HG03469 (cell line): ENCODE results near the gene CALR3.
"Not testable (repeated sequence)": the region's sequence is repeated elsewhere in the genome, so short reads cannot be mapped to it uniquely, and the experiment has no call there.

ENCODE experiments used
- ATAC-seq: cut with Tn5 transposase; IDR thresholded peaks from one replicate; pipeline ENCODE4 v1.9.1; 2021; ENCODE audit warnings: mild to moderate bottlenecking, moderate library complexity, moderate number of reproducible peaks; ENCODE audit not compliant: unreplicated experiment

Gene CALR3

DNA sequence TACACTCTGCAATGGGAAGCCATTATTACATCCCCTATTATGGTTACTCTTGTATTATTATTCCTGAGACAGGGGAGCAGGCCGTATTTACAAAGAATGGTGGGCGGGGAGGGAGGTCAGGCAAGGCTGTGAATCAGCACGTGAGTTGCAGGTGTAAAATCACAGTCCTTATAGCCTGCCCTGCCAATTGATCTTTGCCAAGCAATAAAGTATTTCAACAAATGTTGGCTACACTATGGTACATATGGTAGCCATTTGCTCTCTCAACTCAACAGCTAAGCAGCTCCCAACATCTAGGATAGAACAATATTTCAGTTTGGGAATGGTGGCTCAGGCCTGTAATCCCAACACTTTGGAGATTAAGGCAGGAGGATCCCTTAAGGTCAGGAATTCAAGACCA lies 36.3 kb downstream of the CALR3 start:
- ATAC-seq, result no peak

DNA sequence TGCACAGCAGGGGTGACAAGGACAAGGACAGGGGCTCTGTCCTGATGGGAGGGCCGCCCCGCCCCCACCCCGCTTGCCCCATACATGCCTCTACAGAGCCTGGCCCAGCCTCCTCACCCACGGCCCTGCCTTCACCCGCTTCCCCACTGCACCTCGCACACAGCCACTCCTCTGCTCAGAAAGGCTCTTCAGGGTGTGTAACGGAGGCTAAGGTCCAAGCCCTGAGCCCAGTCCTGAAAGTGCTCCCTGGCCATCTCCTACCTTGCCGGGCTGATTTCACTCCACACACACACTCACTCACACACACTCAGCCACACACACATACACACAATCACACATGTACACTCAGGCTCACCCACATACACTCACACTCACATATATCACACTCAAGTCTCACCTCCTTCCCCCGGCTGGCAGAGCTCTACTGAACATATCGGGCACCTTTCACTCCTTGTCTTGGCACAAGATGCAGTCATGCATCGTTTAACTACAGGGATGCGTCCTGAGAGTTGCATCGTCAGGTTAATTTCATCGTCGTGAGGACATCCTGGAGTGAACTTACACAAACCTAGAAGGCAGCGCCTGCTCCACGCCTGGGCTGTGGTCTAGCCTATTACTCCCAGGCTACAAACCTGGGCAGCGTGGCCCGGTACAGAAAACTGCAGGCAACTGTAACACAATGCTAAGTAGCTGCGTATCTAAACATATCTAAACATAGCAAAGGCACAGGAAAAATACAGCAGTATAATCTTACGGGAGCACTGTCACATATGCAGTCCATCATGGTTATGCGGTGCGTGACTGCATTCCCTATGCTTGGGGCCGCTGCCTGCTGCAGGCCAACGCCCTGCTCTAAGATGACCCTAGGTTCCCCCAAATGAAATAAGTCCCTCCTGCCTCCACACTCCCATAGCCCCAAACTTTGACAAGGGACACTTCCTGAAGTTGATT lies 37.3 kb downstream of the CALR3 start:
- no peak for ATAC-seq

DNA sequence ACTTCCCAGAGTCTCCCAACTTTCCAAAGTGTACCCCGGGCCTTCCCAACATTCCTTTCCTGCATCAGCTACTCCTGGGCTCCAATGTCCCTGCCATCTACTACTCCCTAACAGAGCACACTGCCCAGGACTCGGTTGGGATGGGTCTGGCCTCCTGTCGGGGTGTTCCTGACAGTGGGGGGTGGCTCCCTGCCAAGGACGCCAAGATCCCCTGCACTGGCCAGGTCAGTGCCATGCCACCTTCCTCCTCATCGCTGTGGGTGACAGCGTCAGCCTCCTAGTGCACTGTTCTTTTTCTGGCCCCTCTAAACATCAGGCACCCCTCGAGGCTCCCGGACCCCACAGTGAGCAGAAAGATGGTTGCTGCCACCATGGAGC lies 38.0 kb downstream of the CALR3 start:
- no peak for ATAC-seq

DNA sequence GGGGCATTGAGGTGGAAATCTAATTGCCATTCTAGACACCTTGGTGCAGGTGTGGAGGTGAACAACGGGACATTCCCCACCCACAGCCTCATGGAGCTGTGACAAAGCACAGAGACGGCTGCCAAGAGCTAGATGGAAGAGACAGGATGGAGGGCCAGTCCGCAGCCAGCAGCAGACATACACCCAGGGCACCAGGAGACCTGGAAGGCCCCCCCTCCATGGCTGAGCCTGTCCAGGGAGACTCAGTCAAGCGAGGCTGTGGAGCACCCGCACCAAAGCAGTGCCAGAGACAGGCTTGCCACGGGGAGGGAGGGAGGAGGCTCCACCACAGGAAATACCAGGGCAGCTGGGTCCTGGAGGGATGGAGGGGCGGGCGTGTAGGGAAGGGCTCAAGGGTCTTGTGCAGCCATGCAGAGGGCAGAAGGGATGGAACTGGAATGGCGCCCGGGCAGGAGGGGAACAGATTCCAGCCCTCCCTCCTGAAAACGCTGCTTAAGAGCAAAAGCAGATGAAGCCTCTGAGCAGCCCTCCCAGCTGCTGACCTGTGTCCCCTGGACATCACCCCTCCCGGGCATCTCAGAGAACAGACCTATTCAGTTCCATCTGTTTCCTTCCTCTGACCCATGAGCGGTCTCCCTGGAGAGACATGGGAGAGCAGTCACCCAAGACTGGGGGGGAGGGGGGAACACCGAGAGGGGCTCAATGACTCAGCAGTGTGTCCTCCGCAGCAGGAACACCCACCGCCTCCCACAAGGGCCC lies 38.6 kb downstream of the CALR3 start:
- no peak for ATAC-seq

DNA sequence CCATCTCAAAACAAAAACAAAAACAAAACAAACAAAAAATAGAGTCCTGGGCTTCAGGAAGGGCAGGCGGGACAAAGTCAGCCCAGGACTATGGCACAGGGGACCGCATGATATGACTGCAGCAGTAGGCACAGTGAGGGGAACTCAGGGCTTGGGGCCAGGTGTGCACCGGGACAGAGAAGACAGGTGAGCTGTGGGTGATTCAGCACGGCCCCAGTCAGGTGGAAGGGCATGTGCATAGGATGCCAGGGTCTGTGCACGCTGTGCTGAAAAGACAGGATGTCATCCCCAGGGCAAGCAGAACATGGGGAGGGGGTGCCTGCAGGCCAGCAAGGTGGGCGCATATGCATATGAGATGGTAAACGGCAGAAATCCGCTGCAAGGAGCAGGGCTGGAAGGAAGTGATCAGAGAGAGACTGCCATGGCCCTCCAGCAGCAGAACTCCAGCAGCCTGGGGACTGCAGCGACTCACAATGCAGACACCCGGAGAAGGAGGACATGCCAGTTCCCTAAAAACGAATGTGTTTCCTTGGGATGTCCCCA lies 39.2 kb downstream of the CALR3 start:
- ATAC-seq, result no peak

DNA sequence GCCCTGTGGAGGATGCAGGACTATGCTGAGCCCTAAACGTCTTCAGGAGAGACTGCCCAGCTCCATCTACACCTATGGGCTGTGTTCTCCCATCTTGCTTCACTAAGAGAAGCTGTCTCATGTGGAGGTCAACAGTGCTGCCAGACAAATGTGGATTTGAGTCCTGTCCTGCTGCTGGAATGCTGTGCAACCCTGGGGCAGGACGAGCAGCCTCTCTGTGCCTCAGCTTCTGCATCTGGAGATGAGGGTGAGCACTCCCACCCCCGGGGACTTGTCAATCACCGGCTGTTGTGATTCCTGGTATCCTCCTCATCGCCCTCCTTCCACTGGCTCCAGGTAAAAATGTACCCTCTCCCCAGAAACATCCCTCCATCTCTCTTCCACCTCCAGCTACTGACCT lies 40.5 kb downstream of the CALR3 start:
- no peak for ATAC-seq

DNA sequence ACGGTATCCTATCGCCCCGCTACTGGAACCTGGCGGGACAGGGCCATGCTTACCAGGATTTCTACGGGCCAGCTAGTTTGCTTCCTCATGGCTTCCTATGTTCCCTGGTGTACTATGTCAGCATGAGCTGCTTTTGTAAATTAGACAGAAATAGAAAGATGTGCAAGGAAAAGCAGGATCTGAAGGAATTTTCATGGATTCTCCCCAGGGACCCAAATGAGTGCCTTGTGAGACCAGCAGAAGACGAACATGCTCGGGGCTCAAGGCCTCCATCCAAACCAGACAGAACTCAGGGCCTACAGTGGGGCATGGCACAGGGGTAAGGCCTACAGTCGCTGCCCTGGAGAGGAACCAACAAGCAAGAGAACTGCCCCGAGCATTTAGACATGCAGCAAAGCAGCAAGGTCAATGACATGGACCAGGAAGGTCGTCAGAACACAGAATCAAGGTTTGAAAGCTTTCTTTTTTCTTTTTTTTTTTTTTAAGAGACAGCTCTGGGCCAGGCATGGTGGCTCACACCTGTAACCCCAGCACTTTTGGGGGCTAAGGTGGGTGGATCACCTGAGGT lies 41.5 kb downstream of the CALR3 start:
- ATAC-seq, result no peak

DNA sequence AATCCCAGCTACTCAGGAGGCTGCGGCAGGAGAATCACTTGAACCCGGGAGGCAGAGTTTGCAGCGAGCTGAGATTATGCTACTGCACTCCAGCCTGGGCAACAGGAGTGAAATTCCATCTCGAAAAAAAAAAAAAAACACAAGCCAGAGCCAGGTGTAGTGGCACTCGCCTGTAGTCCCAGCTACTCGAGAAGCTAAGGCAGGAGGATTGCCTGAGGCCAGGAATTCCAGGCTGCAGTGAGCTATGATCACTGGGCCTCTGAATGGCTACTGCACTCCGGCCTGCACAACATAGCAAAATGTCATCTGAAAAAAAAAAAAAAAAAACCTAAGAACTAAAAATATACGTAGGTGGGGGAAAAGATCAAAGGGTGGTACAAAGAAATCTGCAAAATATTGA lies 43.6 kb downstream of the CALR3 start:
- no peak for ATAC-seq

DNA sequence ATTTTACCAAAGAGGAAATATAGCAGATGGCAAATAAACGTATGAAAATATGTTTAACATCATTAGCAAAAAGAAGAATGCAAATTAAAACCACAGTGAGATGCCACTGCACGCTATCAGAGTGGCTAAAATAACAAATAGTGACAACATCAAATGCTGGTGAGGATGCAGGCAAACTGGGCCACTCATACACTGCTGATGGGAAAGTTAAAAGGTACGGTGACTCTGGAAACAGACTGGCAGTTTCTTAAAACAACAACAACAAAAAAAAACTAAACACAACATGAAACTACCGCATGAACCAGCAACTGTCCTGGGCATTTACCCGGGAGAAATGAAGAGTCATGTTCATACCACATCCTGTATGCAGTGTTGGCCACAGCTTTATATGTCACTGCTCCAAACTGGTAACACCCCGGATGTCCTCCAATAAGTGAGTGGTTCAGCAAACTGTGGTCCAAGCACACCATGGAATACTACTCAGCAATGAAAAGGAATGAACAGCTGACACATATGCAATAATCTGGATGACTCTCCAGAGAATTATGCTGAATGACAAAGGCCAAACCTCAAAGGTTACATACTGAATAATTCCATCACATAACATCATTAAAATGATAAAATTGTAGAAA lies 46.5 kb downstream of the CALR3 start:
- ATAC-seq, result no peak

DNA sequence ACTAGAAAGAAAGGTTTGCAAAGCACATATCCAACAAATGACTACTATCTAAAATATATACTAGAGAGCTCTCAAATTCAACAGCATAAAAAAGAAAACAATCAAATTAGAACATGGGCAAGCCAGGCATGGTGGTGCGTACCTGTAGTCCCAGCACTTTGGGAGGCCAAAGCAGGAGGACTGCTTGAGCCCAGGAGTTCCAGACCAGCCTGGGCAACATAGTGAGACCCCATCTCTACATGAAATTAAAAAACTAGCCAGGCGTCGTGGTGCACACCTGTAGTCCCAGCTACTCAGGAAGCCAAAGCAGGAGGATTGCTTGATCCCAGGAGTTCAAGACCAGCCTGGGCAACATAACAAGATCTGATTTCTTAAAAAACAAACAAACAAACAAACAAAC lies 47.1 kb downstream of the CALR3 start:
- not testable (repeated sequence) for ATAC-seq

DNA sequence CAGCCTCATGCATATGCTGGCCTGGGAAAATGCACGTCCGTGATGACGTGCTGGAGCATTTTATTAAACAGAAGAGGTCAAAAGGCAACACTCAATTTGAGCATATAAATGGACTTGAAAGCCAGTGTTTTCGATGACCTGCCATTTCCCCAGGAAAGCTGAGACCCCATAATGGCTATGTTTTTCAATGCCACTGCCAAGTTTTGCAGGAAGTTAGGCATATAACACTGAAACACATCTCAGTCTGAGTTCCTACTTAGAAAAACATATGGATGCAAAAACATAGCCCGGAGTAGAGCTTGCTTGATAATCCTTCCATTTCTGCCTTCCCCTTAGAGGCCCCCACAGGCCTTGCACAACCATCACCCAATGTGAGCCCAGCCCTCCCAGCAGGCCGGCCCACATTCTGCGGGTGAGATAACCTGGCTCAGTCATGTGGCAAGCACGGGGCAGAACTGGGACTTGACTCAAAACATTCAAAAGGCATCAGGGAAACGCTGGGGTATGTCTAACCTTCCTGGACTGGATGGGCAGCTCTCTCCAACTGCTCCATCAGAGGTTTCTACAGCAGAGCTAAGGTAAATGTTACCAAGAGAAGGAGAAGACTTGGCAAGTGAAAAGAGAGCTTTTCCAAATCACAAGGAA lies 49.1 kb downstream of the CALR3 start:
- ATAC-seq, result no peak

DNA sequence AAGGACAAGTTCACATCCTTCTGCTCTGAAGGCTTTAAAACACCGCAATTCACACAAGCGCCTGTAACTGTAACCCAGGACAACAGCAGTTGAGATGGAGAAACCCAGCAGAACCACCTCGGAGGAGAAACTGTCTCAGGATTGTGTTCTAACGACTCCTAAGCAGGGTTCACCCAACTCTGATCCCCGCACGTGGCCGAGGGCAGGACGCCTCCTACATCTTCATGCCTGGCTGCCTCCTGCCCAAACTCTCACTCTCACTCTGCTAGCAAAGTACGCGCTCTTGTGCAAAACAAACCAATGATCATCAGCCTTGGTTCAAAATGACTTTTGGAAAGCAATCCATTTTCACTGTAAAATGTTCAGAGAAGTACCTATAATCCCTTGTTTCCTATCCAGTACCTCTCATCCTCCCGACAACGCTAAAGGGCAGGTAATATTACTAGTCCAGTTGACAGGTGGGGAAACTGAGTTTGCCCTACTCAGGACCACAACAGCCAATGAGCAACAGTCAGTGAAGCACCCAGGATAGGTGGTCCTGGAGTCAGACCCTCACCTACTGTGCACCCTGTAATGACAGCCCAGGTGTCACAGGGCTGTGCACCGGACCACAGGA lies 49.8 kb downstream of the CALR3 start:
- no peak for ATAC-seq

DNA sequence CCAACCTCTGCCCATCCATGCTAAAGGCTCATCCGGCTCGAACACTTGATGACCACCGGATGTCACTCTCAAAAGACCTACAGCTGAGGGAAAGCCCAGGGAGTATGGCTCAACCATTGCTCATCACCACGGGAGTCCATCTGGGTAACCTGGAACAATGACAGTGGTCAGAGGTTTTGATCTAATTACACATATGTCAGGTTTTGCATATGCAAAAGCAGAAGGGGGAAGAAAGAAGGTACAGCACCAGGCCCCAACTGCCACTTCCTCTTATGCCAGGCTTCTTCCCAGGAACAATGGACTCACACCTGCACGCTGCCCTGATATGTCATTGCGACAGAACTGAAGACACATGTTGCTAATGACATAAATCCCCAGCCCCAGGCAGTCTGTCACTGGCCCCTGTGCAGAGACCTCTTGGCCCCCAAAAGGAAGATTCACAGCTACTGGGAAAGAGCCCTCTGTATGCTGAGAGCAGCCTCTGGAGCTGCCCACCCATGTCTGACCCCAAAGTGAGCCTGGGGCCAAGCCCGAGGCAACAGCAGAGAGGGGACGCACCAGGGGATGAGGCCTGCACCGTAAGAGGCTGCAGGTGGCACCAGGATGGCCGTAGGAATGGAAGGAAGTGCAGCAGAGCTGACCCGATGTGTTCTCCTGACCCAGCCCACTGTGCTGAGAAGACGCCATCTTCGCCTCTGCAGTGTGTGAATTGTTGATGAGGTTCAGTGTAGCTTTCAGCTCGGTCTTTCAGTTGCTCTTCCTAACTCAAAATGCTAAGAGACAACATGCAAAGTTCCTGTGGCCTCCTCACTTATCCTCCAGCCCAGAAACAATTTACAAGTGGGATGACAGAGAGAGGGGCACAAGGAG lies 50.5 kb downstream of the CALR3 start:
- no peak for ATAC-seq

DNA sequence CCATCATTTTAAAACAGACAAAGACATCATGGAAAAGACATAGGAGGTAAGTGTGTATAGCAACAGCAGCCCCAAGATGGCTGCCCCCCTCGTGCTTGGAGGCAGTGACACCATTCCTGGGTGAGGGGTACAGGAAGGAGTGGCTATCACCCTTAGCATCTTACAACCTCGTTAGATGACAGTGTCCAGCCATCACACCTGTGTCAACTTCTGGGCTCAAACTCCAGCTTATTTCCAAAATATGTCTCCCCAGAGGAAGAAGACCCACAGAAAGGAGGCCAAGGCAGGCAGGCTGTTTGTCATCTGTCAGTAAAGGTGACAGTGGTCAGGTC lies 51.7 kb downstream of the CALR3 start:
- ATAC-seq, result no peak

DNA sequence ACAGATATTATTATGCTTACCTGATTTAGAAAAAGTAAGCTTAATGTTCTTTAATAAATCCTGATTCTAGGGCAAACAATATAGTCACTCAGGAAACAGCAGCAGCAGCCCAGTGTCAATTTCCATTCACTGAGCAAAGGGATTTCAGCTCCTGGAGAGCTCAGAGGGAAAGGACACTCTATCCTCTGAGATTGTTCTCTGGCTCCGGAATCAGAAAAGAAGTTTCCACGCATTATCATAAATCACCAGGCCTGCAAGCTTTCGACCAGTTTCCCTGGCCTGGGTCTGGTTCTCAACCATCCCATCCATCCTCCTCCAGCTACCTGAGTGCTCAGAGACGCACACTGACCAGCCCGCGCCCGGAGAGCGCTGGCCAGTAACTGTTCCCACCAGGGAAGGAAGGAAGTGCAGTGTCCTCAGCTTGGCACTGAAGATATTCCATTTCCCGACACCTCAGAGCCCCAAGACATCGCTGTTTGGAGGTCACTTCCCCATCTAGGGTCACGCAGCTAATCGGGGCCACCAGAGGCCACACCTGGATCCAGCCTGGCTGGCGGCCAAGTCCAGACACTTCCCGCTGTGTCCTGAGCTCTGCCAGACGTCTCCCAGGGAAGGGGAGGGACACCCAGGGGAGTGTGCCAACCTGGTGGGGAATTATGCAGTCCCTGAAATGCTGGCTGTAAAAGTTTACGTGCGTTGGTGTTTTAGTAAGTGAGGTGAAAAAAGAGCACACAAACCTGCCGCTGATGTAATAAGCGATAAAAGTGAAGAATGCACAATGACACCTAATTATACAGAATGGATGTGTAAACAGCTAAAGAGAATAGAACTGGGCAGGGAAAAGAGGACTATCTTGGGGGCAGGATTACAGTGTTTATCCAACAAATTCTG lies 53.3 kb downstream of the CALR3 start:
- no peak for ATAC-seq

DNA sequence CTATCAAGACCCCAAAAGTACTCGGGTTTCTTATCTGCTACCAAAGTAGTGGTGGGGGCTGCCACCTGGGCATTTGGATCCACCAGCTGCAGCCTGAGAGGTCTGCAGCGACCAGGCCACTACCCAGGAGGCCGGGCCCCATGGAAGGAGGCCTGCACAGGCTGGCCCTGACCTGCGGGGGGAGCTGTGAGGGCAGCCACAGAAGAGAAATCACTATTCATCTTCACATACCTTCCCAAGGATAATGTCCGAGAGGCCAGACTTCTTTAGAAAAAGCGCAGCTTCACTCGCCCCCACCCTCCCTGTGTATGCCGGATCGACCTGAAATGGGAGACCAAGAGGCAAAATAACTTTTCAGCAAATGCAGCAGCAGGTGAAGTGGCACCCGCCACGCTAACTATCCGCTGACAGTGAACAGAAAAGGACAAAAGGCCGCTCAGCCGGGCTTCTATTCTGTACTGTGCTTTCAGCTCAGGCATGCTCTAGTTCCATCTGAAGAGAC lies 54.3 kb downstream of the CALR3 start:
- no peak for ATAC-seq

DNA sequence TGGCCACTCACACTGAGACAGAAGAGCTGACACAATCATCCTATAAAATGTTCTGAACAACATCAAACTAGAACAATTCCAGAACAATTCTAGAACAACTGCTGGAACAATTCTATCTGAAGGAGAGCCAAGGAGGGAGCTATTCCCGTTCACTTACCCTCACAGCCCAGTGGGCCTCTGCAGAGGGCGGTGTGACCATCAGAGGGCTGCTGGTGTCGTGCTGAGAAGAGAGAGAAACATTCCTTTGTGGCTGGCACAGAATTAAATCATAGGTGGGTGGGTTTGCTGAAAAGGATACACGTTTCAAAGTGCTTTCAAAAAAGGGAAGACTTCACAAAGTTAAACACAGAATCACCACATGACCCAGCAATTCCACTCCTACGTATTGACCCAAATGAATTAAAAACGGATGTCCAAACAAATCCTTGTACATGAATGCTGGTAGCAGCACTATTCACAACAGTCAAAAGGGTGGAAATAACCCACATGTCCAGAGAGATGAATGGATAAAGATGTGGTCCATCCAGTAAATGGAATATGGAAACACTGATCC lies 59.1 kb downstream of the CALR3 start:
- no peak for ATAC-seq
